Ecto neural progenitor cell (in vitro differentiated cells): ENCODE results near the gene CSTPP1.
"Not testable (repeated sequence)": the region's sequence is repeated elsewhere in the genome, so short reads cannot be mapped to it uniquely, and the experiment has no call there.

Source experiments
- DNase-seq: peaks from one replicate; pipeline ENCODE4 v3.0.0-alpha.2; 2018; ENCODE audit warnings: low spot score

CSTPP1 gene

GRCh38 chr11:47050284-47050683 lies 113.7 kb downstream of the CSTPP1 start:
- DNase-seq: no peak

GRCh38 chr11:47051217-47051616 lies 114.7 kb downstream of the CSTPP1 start:
- no peak for DNase-seq

- no peak for DNase-seq
Observed at GRCh38 chr11:47052165-47052564, 115.6 kb downstream of the CSTPP1 start.

GRCh38 chr11:47052576-47052975 lies 116.0 kb downstream of the CSTPP1 start:
- no peak for DNase-seq

- no peak for DNase-seq
Observed at GRCh38 chr11:47055534-47055933, 119.0 kb downstream of the CSTPP1 start.

GRCh38 chr11:47056261-47056915 lies 119.8 kb downstream of the CSTPP1 start:
- no peak for DNase-seq

- no peak for DNase-seq
Observed at GRCh38 chr11:47057365-47057764, 120.8 kb downstream of the CSTPP1 start.

- no peak for DNase-seq
Observed at GRCh38 chr11:47060807-47061206, 124.2 kb downstream of the CSTPP1 start.

- no peak for DNase-seq
Observed at GRCh38 chr11:47061429-47062178, 125.0 kb downstream of the CSTPP1 start.

GRCh38 chr11:47062736-47063135 lies 126.2 kb downstream of the CSTPP1 start:
- DNase-seq: no peak

- no peak for DNase-seq
Observed at GRCh38 chr11:47067401-47067800, 130.8 kb downstream of the CSTPP1 start.

GRCh38 chr11:47070769-47071168 lies 134.2 kb downstream of the CSTPP1 start:
- no peak for DNase-seq

GRCh38 chr11:47071341-47071740 lies 134.8 kb downstream of the CSTPP1 start:
- DNase-seq: no peak

- peak; percentile 47 for DNase-seq
Observed at GRCh38 chr11:47071791-47072261, 135.3 kb downstream of the CSTPP1 start.

- DNase-seq: no peak
Observed at GRCh38 chr11:47078751-47079521, 142.4 kb downstream of the CSTPP1 start.

GRCh38 chr11:47080775-47081174 lies 144.2 kb downstream of the CSTPP1 start:
- not testable (repeated sequence) for DNase-seq

GRCh38 chr11:47083913-47084312 lies 147.4 kb downstream of the CSTPP1 start:
- no peak for DNase-seq

- no peak for DNase-seq
Observed at GRCh38 chr11:47087801-47088200, 151.2 kb downstream of the CSTPP1 start.

GRCh38 chr11:47093541-47093940 lies 157.0 kb downstream of the CSTPP1 start:
- DNase-seq: no peak

GRCh38 chr11:47096871-47097270 lies 160.3 kb downstream of the CSTPP1 start:
- DNase-seq: not testable (repeated sequence)

- DNase-seq: not testable (repeated sequence)
Observed at GRCh38 chr11:47098223-47098622, 161.7 kb downstream of the CSTPP1 start.

- DNase-seq: no peak
Observed at GRCh38 chr11:47099214-47099917, 162.8 kb downstream of the CSTPP1 start.
